ENCODE measurements around the gene KCNJ12.
"Not testable (repeated sequence)": the region's sequence is repeated elsewhere in the genome, so short reads cannot be mapped to it uniquely, and the experiment has no call there.

KCNJ12 gene
- 0.20 to 0.62 reads per million in 2 donors for total RNA-seq

GRCh38 chr17:21376081-21376758 is at the start of gene KCNJ12:
TSS of gene KCNJ12 (plus strand) at chr17:21376357. CDS start at chr17:21415343, 38,986 bp downstream.
- DNase-seq: peak in 1 of 5 experiments; percentile 35

- not testable (repeated sequence) for DNase-seq
Observed at GRCh38 chr17:21327921-21328320, 48.2 kb upstream of the KCNJ12 start.

DNA sequence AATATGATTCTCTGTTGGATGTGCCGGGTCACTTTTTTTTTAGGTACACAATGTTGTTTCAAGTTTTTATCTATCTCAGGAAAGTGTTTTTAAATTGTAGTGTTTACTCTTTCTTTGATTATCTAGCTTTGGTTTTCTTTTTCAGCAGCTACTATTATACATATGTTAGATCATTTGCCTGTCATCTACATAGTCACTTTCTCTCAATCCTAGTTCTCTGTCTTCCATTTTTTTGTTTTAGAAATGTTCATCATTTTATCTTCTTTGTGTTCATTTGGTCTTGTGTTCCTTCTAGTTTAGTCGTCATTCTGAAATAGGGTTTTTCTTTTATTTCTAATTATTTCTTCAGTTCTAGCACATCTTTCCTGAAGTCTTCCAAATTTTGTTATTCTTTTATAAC is 47.4 kb upstream of the KCNJ12 start:
- DNase-seq: not testable (repeated sequence)

DNA sequence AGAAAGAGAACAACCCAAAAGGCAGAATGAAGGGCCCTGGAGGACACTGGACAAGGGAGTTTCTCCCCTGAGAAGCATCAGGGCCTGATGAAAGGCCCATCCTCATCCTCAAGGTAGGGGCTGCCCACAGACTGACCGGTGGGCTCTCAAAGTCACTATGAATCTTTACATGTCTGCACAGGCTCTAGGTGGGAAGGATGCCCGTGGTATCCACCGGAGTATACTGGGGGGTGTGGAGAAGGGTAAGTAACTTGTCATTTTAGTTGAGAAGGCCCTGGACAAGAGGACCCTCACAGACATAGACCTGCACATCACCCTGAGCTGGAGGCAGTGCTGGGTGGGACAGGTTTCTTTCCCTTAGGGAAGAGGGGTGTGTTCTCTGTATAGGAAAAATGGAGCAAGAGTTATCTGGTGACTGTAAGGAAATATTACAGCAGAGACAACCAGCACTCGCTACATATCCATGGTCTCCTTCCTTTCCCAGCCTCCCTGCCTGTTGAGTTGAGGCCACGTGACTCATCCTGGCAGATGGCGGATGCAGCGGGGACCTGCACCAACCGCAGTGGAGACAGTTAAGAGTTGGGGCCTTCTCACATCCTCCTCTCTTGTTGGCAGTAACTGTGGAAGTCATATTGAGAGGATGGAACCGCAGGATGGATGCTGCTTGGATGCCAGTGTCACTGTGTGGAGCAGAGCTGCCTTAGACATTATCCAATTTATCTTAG is 45.6 kb upstream of the KCNJ12 start:
- DNase-seq: no peak

- not testable (repeated sequence) for DNase-seq
Observed at GRCh38 chr17:21336541-21337294, 39.4 kb upstream of the KCNJ12 start.

GRCh38 chr17:21337981-21338625 is 38.1 kb upstream of the KCNJ12 start:
- DNase-seq: not testable (repeated sequence)

DNA sequence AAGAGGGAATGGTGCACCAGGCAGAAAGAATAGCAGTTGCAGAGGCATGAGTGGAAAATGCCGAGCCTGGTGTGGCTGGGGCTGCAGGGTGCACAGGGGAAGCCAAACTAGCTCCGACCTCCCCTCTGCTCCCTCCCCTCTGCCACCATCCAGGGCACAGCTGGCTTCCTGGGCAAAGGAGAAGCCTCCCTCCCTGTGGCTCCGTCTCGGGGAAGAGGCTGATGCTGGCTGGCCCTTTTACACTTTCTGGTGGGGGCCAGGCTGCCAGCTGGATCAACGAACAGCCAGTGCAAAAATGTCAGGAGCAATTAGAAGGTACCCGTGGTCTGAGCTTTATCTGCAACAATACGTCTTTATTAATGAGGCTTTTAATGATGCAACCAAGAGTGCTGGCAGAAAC is 37.1 kb upstream of the KCNJ12 start:
- DNase-seq: no peak

DNA sequence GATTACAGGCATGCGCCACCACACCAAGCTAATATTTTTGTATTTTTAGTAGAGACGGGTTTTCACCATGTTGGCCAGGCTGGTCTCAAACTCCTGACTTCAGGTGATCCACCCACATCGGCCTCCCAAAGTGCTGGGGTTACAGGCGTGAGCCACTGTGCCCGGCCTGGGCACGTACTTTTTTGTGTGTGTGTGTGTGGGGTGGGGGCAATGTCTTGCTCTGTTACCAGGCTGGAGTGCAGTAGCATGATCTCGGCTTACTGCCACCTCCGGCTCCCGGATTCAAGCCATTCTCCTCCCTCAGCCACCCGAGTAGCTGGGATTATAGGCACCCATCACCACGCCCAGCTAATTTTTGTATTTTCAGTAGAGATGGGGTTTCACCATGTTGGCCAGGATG is 36.6 kb upstream of the KCNJ12 start:
- DNase-seq: not testable (repeated sequence)

- not testable (repeated sequence) for DNase-seq
Observed at GRCh38 chr17:21340407-21340806, 35.8 kb upstream of the KCNJ12 start.

- not testable (repeated sequence) for DNase-seq
Observed at GRCh38 chr17:21341279-21341678, 34.9 kb upstream of the KCNJ12 start.

GRCh38 chr17:21341925-21342540 is 34.1 kb upstream of the KCNJ12 start:
- DNase-seq: not testable (repeated sequence)

DNA sequence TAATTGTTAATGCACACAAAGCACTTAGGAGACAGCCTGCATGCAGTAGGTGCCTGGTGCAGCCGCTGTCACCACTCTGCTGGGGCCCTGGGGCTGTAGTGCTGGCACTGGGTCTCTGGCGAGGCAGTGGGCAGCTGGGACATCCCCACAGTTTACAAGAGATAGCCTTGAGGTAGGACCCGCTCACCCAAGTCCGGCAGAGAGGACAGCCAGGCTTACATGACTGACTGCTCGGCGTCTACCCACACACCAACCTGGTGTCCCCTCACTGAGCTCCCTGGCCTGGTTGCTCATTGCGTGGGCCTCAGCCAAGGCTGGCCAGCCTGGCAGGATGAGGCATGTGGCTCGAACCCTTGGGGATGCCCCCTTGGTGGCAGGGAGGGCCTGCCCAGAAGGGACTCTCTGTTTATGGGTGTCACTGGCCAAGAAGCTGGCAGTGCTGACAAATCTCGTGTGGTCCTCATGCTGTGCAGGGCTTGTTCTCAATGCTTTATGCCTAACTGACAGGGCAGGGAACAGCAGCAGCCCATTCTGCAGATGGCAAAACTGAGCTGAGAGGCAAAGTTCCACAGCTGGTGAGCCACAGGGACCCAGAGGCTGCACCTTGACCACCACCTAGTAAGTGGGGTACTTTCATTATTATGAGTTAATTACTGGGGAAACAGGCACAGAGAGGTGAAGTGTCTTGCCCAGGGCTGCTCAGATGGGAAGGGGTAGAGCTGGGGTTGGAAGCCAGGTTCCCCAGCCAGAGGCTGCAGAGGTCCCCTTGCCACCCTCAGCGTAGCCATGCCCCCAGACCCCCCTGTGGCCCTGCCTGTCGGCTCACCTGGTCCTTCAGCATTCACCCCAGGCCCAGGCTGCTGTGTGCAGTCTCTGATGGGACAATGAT is 32.9 kb upstream of the KCNJ12 start:
- not testable (repeated sequence) for DNase-seq

GRCh38 chr17:21344801-21345200 is 31.4 kb upstream of the KCNJ12 start:
- not testable (repeated sequence) for DNase-seq

DNA sequence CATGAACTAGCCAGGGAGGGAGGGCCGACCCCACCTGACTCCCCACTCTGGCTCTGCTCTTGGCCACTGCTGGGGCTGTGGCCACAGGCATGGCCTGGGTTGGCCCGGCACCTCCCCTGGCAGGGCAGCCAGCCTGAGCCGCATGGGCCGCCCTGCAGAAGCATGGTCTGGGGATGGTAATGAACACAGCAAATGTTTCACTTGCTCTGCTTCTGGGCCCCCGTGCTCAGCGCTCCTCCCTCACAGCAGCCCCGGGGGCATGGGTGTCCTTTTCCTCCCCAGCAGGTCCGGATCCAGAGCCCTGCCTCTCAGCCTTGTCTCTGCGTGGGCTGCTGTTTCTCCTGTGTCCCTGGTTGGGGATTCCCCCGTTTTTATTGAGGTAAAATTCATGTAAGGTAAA is 30.9 kb upstream of the KCNJ12 start:
- DNase-seq: no peak

- not testable (repeated sequence) for DNase-seq
Observed at GRCh38 chr17:21346107-21346506, 30.1 kb upstream of the KCNJ12 start.

- DNase-seq: not testable (repeated sequence)
Observed at GRCh38 chr17:21346651-21347250, 29.4 kb upstream of the KCNJ12 start.

DNA sequence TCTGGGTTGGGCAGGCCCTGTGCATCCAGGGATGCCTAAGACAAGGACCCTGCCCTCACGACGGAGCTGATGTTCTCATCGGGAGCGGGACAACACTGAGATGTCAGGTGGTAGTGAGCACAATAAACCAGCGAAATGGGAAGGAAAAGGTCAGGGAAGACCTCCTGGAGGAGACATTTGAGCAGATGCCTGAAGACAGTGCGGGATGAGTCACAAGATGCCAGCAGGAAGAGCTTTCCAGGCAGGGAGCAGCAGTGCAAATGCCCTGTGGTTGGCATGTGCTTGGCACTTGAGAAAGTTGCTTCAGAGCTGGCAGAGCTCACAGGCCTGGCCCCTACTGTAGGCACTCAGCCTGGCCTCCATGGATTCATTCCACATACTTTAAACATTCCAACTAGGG is 28.5 kb upstream of the KCNJ12 start:
- DNase-seq: not testable (repeated sequence)

GRCh38 chr17:21348081-21348925 is 27.9 kb upstream of the KCNJ12 start:
- DNase-seq: not testable (repeated sequence)

GRCh38 chr17:21348926-21349261 is 27.3 kb upstream of the KCNJ12 start:
- not testable (repeated sequence) for DNase-seq
